NCI-H774 (cell line): ENCODE measurements around the gene XRRA1.
A peak's percentile ranks its signal among the peaks of the same experiment; 100 is the strongest.
"Not testable (repeated sequence)": the region's sequence is repeated elsewhere in the genome, so short reads cannot be mapped to it uniquely, and the experiment has no call there.

ENCODE experiments used
- DNase-seq: peaks from one replicate; lab custom pipeline; 2025; lab: John Stamatoyannopoulos, UW

The XRRA1 gene, protein sequence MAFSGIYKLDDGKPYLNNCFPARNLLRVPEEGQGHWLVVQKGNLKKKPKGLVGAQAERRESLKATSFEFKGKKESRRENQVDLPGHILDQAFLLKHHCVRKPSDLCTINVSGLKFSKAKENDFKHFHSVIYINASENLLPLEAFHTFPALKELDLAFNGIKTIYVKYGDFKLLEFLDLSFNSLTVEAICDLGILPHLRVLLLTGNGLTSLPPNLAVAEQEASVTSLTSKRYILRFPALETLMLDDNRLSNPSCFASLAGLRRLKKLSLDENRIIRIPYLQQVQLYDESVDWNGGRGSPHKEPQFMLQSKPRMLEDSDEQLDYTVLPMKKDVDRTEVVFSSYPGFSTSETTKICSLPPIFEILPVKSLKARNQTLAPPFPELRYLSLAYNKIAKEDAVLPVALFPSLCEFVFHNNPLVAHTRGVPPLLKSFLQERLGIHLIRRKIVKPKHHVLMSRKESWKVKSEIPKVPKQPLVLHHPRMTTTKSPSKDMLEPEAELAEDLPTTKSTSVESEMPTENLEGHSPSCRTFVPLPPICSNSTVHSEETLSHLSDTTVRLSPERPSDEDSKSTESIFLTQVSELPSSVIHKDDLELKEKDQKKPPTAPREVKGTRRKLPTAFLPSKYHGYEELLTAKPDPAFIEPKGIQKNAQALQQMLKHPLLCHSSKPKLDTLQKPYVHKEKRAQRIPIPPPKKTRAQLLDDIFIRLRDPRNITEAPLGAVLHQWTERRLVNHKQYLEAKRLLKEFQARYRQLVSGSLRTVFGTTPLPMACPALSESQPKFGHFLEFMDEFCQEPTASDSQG

DNA sequence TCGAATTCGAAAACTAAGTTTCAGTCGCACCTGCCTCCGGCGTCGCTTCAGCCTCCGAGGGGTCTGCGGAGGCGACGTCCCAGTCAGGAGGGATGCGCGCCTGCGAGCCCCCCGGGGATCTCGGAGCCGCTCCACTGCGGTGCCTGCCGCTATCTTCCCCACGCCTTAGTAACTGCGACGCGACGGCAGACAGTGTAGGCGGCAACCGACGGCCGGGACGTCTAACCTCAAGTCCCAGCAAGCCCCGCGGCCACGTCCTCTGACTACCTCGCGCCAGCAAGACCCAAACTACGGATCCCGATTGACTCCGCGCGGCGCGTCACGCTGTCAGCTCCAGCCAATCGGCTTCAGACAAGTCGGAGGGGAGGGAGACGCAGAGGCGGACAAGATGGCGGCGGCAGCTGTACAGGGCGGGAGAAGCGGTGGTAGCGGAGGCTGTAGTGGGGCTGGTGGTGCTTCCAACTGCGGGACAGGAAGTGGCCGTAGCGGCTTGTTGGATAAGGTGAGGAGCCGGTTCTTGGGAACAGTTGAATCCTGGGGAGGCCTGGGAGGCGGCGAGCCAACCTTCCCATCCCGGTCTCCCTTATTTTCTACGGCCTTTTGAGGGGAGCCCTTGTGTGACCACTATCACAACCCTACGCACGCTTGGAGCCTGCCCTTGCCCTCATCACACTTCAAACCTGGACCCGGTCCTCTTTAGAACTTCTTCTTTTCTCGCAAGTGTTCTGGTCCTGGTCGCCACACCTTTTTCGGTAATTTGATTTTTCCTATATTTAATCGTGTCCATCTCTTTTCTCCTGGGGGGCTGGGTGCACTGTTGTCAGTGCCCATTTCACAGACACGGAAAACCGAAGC lies at the start of gene XRRA1, which contains the start of gene SPCS2:
Gene XRRA1 (minus strand): TSS at position 194 of the 855 bp plus-strand sequence. CDS start 8,213 bp downstream, outside the sequence.
Gene SPCS2 (plus strand): TSS at position 369 of the 855 bp plus-strand sequence. CDS start 20 bp downstream, at position 389.
- DNase-seq = peak; percentile 99

DNA sequence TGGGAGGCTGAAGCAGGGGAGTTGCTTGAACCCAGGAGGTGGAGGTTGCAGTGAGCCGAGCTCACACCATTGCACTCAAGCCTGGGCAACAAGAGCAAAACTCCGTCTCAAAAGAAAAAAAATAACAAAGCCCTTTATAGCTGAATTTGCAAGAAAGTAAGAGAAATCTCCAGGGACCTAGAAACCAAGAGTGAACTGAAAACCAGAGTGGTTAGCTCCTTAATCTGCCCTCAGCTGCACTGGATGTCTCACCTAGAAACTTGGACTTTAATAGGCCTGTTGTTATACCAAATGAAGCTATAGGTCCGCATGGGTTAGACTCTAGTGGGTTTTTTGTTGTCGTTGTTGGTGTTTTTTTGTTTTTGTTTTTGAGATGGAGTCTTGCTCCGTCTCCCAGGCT lies 44.0 kb upstream of the XRRA1 start:
- DNase-seq = no peak

DNA sequence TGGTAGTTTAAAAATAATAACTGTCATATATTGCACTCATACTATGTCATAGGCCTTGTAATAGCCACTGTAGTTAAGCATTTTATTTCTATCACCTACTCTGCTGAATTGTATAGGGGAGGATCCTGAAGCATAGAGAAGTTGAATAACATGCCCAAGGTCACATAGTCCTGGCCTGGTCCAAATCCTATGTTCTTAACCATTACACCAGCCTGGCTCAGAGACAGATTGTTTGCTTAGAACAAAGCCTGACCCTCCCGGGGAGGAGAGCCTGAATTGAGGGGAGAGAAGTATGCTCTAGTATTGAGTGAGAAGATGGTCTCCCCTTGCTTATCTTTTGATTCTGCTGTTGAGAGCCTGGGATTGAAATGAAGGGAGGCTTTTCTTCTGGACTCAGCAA lies 42.0 kb upstream of the XRRA1 start:
- no peak for DNase-seq

DNA sequence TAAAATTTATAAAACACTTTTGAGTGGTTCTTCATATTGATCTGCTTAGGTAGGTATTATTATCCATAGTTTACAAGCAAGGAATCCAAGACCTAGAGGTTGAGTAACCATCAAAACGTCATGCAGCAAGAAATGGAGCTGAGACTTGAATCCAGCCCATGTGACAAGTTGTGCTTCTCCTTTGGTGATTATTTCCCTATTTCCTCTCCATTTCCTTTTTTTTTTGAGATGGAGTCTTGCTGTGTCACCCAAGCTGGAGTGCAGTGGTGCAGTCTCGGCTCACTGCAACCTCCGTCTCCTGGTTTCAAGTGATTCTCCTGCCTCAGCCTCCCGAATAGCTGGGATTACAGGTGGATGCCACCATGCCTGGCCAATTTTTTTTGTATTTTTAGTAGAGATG lies 41.3 kb upstream of the XRRA1 start:
- not testable (repeated sequence) for DNase-seq

DNA sequence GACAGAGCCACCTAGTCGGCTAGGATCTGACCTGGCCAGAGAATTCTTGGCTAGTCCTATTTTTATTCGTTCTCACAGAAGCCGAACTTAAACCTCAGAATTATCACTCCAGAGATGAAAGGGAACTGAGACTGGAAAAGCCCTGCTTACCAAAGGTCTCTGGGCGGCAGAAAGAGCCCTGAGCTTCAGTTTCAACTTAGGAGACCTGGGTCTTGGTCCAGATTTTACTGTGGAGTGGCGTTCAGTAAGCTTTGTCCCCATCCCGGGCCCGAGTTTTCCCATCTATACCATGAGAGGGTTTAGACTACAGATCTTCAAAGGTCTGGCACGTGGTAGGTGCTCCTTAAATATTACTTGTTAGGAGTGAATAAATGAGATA lies 40.4 kb upstream of the XRRA1 start:
- DNase-seq = no peak

DNA sequence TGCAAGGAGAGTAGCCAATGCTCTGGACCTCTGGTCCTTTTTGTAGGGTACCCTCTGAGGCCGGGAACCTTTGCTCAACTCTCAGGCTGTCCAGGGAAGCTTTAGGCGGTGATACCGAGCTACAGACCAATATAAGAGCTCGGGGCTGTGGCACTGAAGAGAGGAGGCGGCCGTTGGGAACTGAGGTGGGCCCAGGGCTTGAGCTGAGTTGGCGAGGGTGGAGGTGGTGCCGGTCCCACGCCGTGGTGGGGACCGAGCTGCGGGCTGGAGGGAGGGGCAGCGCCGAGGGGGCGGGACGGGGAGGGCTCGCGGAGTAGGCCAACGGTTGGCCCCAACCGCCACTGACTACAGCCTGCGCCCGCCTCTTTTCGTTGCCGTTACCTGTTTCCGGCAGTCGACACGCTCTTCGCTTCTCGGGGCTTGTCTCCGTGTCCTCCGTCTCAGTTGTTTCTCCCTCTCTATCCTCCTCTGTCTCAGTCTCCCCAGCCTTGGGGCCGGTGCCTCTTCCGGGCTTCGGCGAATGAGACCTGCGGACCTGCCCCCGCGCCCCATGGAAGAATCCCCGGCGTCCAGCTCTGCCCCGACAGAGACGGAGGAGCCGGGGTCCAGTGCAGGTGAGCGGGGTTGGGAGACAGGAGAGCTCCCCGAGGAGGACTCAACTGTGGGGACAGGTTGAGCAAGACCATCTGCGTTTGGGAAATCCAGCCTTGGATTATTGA lies 39.8 kb upstream of the XRRA1 start, which contains the start of gene NEU3:
Gene NEU3 (plus strand): TSS at position 393 of the 719 bp plus-strand sequence. CDS start 128 bp downstream, at position 521.
- peak; percentile 84 for DNase-seq

DNA sequence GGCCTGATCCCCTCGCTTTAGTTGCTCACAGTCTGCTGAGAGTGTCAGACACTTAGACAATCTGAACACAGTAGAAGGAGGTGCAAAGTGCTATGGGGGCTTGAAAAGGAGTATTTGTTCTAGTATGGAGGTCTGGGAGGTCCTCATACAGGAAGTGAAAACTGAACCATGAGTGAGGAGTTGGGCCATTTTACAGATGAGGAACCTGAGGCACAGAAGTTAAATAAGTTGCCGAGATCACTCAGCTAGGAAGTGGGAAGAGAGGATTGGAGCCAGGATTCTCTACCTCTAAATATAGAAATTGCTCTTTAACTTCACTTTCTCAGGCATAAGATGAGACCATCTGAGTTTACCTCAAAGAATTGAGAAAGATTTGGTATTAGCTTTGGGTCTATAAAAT lies 35.8 kb upstream of the XRRA1 start:
- DNase-seq = no peak

DNA sequence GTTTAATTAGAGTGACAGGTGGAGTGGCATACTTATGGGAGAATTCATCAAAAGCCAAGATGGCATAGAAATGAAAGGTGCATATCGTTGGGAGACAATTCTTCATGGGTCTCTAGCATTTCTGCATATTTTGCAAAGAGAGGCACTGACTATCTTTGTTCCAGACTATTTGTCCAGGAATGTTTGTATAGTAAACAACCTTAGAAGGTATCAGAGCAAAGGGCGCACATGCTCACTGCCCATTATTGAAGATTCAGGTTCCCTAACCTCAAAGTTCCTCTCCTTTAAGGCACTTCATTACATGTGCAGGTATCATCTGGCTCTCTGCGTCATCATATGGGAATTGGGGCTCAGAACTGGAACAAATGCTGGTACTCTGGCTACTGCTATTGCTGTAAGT lies 35.2 kb upstream of the XRRA1 start:
- no peak for DNase-seq

DNA sequence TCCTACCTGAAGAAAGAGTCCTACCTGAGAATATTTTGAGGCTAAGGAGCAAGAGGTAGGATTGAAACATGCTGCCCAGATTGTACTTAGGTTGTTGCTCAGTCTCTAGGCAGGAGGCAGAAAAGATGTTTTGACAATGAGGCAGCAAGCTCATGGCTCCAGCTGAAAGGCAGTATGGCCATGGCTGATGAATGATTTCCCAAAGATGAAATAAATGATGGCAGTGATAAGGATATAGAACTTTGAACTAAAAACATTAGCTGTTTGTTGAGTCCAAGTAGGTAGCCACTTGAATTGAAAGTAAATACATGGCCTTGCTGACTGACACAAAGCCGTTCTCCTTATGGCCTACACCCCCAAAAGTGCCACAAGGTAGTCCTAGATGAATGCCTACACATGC lies 33.0 kb upstream of the XRRA1 start:
- no peak for DNase-seq

DNA sequence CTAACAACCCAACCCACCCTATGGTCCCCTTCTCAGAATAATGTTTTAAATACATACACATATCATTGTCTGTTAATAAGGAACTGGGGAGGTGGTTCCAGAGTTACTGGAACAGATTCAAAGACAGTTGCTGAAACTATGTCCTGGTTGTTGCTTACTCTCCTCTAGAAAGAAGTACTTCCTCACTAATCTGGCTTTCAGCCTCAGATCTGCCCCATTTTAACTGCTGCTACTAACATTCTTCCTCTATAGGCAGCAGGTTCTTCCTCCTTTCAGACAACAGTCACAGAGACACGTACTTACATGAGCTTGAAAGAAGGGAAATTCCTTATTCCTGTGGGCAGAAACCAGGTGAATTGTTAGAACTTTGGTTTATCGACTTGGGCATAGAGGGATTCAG lies 31.7 kb upstream of the XRRA1 start:
- no peak for DNase-seq

DNA sequence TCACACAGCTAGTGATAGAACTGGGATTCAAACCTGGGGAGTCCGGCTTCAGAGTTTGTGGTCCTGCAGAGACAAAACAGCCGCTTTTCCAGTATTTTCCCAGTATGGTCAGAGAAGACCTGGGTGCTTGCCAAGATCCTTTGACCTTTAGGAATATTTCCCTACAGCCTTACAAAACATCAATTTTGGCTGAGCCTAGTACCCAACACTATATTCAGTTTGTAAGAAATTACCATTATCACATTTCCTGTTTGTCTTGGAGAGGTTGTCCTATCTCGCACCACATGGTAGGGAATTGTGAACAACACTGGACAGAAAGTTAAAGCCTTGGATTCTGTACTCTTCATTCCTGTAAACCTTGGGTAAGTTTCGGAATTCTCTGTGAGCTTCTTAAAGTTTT lies 29.1 kb upstream of the XRRA1 start:
- DNase-seq = no peak

DNA sequence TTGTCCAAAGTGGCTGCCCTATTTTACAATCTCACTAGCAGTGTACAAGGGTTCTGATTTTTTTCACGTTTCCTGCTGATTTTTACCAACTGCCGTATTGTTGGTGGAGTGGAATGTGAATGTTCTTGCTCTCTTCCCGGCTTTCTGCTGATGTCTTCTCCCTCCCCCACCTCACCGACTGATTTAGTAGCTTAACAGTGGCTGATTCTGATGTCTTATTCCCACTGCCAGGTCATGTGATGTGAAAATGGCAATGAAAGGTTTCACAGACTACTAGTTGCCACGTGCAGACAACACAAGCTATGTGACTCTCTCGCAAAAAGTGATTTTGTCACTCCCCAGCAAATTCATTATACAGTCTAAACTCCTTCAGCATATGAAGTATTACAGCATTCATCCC lies 22.5 kb upstream of the XRRA1 start:
- no peak for DNase-seq

DNA sequence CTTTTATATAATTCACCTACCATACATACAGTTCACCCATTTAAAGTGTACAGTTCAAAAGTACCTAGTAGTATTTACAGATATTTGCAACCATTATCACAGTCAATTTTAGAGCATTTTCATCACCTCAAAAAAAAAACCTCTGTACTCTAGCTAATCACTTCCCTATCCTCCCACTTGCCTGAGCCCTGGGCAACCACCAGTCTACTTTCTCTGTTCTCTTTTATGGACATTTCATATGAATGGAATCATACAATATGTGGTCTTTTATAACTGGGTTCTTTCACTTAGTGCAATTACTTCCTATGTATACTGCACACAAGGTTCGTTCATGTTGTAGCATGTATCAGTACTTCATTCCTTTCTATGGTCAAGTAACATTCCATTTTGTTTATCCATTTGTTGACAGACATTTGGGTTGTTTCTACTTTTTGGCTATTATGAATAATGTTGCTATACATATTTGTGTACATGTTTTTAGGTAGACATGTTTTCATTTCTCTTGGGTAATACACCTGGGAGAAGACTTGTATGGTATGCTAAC lies 22.0 kb upstream of the XRRA1 start:
- DNase-seq = no peak

DNA sequence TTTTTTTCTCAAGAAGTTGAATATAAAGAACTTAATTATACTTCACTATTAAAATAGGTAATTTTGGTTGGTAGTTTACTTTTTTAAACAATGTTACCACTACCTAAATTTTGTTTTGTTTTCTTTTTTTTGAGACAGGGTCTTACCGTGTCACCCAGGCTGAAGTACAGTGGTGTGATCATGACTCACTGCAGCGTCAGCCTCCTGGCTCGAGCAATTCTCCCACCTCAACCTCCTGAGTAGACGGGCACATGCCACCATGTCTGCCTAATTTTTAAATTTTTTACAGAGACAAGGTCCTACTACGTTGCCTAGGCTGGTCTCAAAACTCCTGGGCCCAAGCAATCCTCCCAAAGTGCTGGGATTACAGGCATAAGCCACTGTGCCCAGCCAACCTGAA lies 17.8 kb upstream of the XRRA1 start:
- no peak for DNase-seq

DNA sequence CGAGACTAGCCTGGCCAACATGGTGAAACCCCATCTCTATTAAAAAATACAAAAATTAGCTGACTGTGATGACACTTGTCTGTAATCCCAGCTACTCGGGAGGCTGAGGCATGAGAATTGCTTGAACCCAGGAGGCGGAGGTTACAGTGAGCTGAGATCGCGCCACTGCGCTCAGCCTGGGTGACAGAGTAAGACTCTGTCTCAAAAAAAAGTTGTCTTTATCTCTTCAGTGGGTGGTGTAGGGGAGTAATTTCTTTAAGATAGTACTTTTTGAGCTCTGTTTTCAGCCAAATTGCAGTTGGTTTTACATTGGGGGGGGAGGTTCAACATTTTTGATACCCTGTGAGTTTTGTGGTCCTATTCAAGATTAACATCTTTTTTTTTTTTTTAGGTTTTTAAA lies 11.2 kb upstream of the XRRA1 start:
- not testable (repeated sequence) for DNase-seq

DNA sequence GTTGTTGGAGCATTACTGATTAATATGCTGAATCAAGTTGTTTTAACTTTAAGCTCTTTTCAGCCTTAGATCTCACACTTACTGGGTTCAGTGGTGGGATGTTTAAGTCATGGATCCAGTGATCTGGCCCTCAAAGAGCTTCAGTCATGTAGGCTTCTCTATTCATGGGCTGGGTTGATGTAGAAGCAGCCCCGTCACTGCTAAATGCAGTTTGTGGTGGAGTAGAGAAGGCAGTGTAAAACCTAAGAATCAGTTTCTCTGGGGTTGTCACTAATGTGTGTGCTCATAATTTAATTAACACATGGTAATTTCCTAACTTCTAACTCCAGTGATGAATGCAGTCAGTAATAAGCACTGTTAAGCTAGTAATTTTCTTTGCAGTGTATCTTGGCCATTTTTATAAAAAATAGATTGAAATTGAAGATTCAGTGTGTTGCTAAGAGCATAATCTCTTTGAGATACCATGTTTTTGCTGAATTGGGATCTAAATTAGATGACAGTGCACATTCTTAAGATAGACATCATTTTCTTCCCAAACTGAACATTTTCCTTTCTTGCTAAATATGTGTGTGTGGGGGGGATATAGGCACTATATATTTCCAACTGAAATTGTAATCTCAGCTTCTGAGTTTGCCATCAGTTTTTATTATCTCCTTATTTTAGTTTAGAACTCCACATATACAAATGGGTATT lies 9.2 kb upstream of the XRRA1 start:
- no peak for DNase-seq

DNA sequence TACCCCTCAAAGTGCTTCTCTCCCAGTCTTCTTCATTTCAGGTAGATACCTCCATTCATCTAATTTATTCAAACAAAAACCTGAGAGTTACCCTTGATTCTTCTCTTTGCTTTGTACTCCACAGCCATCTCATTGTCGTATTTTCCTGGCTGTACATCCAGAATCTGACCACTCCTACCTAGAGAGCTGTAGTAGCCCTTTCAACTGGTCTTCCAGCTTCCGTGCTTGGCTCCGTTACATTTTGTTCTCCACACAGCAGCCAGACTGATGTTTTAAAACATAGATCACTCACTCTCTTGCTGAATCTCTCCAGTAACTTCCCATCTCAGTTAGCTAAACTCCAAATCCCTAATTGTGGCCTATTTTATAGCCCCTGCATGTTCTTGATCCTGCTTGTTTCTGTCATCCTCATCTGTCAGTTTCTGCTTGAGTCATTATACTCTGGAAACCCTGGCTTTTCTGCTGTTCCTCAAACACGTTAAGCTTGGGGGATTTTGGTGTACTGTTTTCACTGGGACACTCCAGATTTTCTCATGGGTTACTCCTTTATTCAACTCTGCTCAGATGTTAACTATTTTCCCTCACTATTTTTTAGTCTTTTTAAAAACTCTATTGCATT lies 7.6 kb upstream of the XRRA1 start:
- DNase-seq = no peak

DNA sequence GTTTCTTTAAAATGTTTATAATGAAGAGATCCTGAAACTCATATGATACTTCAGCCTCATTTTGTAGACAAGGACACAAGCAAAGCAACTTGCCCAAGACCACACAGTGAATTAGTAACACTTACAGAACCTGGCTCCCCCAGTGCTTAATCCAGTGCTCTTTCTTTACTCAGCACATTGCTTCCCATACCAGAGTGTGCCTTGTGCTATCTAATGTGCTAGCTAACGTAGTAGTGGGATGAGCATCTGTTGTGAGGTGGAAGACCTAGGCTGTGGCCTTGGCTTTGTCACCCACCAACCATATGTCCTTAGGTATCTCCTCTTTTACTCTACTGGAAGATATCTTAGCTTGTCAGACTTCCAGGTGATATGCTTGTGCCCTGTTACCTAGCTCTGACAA lies 5.3 kb upstream of the XRRA1 start:
- DNase-seq = no peak

DNA sequence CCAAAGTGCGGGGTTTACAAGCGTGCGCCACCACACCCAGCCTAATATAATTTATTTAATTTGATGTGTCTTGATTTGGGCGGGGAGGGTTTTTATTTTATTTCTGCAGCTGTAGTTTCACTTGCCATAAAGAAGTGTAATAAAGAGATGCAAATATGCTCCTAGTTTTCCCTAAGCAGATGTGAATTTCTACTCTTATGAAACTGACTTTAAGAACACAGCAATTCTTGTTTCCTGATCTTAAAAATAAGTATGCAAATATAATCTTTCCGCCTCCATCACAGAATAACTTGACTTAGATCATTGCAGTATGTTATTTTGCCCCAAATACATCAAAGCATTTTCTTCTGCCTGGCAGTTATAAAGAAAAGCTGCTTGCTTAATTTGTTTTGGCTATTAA lies 4.6 kb upstream of the XRRA1 start:
- no peak for DNase-seq

DNA sequence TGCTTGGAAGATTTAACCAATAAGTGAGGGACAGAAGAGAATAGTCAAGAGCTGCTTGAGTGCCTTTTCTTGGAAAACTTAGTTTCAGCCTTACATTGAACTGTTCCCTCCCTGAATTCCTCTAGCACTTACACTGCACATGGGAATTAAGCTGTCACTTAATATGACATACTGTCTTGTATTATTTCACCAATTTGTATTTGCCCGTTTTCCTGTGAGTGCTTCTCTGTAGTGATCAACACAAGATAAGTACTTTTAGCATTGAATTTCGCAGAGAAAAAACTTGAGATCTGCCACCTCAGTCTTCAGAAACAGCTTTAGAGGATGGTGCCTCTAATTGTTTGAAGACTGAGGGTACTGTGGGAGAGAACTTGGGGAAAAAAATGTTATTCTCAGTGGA lies 3.9 kb upstream of the XRRA1 start:
- no peak for DNase-seq
